ENCODE results near the gene TAF1D.
A peak's percentile ranks its signal among the peaks of the same experiment; 100 is the strongest.
"Not testable (repeated sequence)": the region's sequence is repeated elsewhere in the genome, so short reads cannot be mapped to it uniquely, and the experiment has no call there.

Gene TAF1D

DNA sequence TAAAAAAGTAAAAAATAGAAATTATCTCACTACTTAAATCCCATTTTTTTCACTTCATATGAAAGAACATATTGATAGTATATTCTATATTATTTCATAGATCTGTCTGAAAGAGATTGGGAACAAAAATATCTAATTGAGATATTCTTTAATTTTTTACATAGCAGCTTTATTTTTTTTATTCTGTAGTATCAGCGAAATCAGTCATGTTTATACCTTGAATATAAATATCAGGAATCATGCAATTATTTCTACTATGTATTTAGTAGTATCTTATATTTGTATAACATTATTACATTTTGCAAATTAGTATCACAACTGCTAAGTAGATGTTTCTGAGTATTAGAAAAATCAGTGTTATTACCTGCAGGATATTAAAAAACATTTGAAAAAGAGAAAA lies 20.6 kb upstream of the TAF1D start:
- Mint-ChIP-seq H3K27ac (no peak overlapping the region), H3K4me1 (no peaks in the 10 kb centered on the region), H3K4me3 (no peak overlapping the region), H3K27me3 (no peaks in the 10 kb centered on the region), H3K9me3 (peaks cover 6% of the 10 kb centered on the region), H3K36me3 (peaks cover 37% of the 10 kb centered on the region)
- CTCF ChIA-PET, result no interaction called here
- DNase-seq, result no peak

DNA sequence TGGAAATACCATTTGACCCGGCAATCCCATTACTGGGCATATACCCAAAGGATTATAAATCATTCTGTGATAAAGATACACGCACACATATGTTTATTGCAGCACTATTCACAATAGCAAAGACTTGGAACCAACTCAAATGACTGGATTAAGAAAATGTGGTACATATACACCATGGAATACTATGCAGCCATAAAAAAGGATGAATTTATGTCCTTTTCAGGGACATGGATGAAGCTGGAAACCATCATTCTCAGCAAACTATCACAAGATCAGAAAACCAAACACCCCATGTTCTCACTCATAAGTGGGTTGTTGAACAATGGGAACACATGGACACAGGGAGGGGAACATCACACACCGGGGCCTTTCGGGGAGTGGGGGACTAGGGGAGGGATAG lies 17.8 kb upstream of the TAF1D start:
- H3K27me3 Mint-ChIP-seq, H3K9me3 Mint-ChIP-seq, H3K4me1 Mint-ChIP-seq, CTCF ChIA-PET, H3K4me3 Mint-ChIP-seq, DNase-seq, H3K27ac Mint-ChIP-seq: not testable (repeated sequence)
- H3K36me3 Mint-ChIP-seq, result peaks cover 34% of the 10 kb centered on the region

DNA sequence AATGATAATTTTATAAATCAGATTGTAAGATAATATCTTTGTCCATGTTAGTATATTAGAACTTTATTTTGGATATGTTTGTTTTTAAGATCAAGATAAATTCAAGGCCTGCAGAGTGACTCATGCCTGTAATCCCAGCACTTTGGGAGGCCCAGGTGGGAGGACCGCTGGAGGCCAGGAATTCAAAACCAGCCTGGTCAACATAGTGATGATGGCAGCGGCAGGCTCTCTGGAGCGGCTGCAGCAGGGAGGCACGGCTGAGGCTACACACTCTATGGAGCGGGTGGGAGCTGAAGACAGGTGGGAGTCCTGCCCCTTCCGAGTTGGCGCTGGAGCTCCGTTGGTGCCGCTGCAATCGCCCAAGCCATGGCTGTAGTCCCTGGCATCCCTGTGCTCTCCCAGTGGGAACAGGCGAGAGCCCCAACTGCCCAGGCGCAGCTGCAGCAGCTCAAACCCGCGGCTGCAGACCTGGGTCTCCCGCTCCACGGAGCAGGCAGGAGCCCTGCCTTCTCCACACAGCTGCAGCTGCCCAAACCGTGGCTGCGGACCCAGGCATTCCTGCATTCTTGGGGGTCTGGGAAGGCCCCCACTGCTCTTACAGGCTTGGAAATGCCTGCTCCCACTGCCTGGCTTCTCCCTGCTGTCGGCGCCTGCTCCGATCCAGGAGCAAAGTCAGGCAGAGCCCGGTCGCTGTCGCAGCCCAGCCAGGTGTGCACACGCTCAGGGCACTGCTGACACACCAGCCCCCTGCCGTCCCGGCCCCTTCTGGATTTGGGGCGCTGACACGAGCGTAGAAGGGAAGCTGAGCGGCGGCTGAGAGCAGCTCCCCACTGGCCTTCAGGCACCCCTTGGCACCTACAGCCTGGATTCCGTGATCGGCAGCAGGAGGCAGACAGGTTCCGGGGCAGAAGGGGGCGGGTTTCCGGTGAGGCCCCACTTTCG lies 16.9 kb upstream of the TAF1D start:
- CTCF ChIA-PET, result no interaction called here
- no peaks in the 10 kb centered on the region for H3K9me3 Mint-ChIP-seq
- DNase-seq, result no peak
- no peaks in the 10 kb centered on the region for H3K4me1 Mint-ChIP-seq
- H3K27ac Mint-ChIP-seq, result no peak overlapping the region
- peaks cover 38% of the 10 kb centered on the region for H3K36me3 Mint-ChIP-seq
- no peaks in the 10 kb centered on the region for H3K27me3 Mint-ChIP-seq
- no peak overlapping the region for H3K4me3 Mint-ChIP-seq

DNA sequence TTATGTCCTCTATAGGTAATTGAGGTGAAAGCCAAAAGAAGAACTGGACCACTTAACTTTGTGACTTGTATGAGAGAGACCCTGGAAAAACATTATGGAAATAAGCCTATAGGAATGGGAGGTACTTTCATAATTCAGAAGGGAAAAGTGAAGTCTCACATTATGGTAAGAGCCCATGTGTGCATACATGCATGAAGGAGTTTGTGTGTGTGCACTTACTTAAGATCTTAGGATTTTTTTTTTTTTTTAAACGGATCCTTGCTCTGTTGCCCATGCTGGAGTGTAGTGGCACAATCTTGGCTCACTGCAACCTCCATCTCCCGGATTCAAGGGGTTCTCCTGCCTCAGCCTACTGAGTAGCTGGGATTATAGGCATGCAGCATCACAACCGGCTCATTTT lies 16.0 kb upstream of the TAF1D start:
- H3K36me3 Mint-ChIP-seq, result peaks cover 40% of the 10 kb centered on the region
- CTCF ChIA-PET, result no interaction called here
- no peak overlapping the region for H3K27ac Mint-ChIP-seq
- H3K4me1 Mint-ChIP-seq, result no peaks in the 10 kb centered on the region
- H3K27me3 Mint-ChIP-seq, result no peaks in the 10 kb centered on the region
- no peaks in the 10 kb centered on the region for H3K9me3 Mint-ChIP-seq
- DNase-seq, result no peak
- H3K4me3 Mint-ChIP-seq, result no peak overlapping the region

GRCh38 chr11:93756748-93757147 lies 15.5 kb upstream of the TAF1D start:
- peaks cover 38% of the 10 kb centered on the region for H3K36me3 Mint-ChIP-seq
- no peak overlapping the region for H3K4me3 Mint-ChIP-seq
- CTCF ChIA-PET, result interaction anchor here (0.7 kb wide), 1 partner anchor 204 kb away, joined by 4 read pairs; no protein-coding TSS in a partner anchor
- no peaks in the 10 kb centered on the region for H3K9me3 Mint-ChIP-seq
- DNase-seq, result no peak
- no peaks in the 10 kb centered on the region for H3K27me3 Mint-ChIP-seq
- H3K27ac Mint-ChIP-seq, result no peak overlapping the region
- no peaks in the 10 kb centered on the region for H3K4me1 Mint-ChIP-seq

DNA sequence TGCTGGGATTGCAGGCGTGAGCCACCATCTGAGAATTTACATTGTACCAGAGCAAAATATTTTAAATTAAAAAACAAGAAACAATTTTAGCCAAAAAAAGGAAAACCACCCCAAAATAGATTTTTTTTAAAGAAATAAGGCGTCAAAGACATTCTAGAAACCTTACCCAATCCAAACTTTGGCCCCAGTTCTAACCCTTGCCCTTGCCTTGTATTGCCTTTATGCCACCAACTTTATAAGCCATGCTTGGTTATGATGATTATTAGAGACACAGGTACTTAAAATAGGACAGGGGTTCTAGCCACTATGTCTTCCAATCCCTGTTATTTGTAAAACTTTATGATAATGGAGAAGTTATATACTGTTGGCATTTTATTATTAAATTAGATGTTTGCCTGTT lies 11.9 kb upstream of the TAF1D start:
- CTCF ChIA-PET, result no interaction called here
- Mint-ChIP-seq H3K27ac (no peak overlapping the region), H3K9me3 (no peaks in the 10 kb centered on the region), H3K36me3 (peaks cover 25% of the 10 kb centered on the region), H3K4me3 (no peak overlapping the region), H3K27me3 (no peaks in the 10 kb centered on the region), H3K4me1 (no peaks in the 10 kb centered on the region)
- no peak for DNase-seq

GRCh38 chr11:93751001-93751400 lies 9.7 kb upstream of the TAF1D start:
- Mint-ChIP-seq H3K27ac (no peak overlapping the region), H3K4me1 (no peaks in the 10 kb centered on the region), H3K9me3 (no peaks in the 10 kb centered on the region), H3K4me3 (no peak overlapping the region), H3K27me3 (no peaks in the 10 kb centered on the region), H3K36me3 (peaks cover 18% of the 10 kb centered on the region)
- no peak for DNase-seq
- CTCF ChIA-PET, result interaction anchor here (0.6 kb wide), 1 partner anchor 15 kb away, joined by 3 read pairs; no protein-coding TSS in a partner anchor

GRCh38 chr11:93747122-93747521 lies 5.8 kb upstream of the TAF1D start:
- DNase-seq, result no peak
- Mint-ChIP-seq H3K9me3 (no peaks in the 10 kb centered on the region), H3K4me1 (peaks cover 18% of the 10 kb centered on the region), H3K36me3 (peaks cover 14% of the 10 kb centered on the region), H3K27ac (no peak overlapping the region), H3K27me3 (no peaks in the 10 kb centered on the region), H3K4me3 (no peak overlapping the region)
- CTCF ChIA-PET, result no interaction called here

DNA sequence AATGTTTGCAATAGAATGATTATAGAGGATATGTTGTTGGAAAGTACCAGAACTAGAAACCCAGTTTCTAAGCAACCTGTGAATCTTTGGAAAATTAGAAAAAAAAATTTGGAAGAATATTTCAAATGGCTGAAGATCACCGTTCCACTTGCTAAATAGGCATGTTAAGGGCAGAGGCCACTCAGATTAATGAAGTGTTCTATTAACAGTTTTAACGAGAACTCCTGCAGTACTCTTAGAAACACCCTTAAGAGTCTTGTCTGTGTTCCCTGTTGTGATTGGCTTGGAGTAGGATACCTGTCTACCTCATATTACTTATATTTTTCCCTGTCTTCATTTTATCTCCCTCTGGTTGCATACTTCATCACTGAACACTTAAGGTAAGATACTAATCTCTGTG lies 4.8 kb upstream of the TAF1D start:
- CTCF ChIA-PET, result no interaction called here
- Mint-ChIP-seq H3K4me3 (no peak overlapping the region), H3K4me1 (peaks cover 21% of the 10 kb centered on the region), H3K27me3 (peaks cover 3% of the 10 kb centered on the region), H3K9me3 (no peaks in the 10 kb centered on the region), H3K36me3 (peaks cover 17% of the 10 kb centered on the region), H3K27ac (no peak overlapping the region)
- no peak for DNase-seq

DNA sequence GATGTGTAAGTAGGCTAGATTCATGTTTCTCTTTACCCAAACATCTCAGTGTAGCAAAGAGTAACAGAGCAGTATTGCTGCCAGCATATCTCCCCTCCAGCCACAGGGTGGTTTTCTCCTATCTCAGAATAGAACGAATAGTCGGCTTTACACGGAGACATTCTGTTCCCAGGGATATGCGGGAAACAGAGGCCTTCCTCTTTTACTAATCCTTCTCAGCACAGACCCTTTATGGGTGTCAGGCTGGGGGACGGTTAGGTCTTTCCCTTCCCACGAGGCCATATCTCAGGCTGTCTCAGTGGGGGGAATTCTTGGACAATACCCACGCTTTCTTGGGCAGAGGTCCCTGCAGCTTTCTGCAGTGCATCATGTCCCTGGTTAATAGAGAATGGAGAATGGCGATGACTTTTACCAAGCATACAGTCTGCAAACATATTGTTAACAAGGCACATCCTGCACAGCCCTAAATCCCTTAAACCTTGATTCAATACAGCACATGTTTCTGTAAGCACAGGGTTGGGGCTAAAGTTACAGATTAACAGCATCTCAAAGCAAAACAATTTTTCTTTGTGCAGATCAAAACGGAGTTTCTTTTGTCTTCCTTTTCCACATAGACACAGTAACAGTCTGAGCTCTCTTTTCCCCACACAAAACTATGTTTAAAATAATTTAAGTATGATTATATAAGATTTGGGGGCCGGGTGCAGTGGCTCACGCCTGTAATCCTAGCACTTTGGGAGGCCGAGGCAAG lies 3.9 kb upstream of the TAF1D start:
- peaks cover 24% of the 10 kb centered on the region for H3K4me1 Mint-ChIP-seq
- CTCF ChIA-PET, H3K27ac Mint-ChIP-seq, H3K9me3 Mint-ChIP-seq, H3K27me3 Mint-ChIP-seq, DNase-seq, H3K4me3 Mint-ChIP-seq: not testable (repeated sequence)
- peaks cover 24% of the 10 kb centered on the region for H3K36me3 Mint-ChIP-seq

GRCh38 chr11:93744669-93745004 lies 3.3 kb upstream of the TAF1D start:
- H3K9me3 Mint-ChIP-seq, result no peaks in the 10 kb centered on the region
- peaks cover 29% of the 10 kb centered on the region for H3K36me3 Mint-ChIP-seq
- no peak overlapping the region for H3K27ac Mint-ChIP-seq
- CTCF ChIA-PET, result no interaction called here
- H3K4me3 Mint-ChIP-seq, result no peak overlapping the region
- peaks cover 4% of the 10 kb centered on the region for H3K27me3 Mint-ChIP-seq
- peaks cover 29% of the 10 kb centered on the region for H3K4me1 Mint-ChIP-seq
- DNase-seq, result no peak

DNA sequence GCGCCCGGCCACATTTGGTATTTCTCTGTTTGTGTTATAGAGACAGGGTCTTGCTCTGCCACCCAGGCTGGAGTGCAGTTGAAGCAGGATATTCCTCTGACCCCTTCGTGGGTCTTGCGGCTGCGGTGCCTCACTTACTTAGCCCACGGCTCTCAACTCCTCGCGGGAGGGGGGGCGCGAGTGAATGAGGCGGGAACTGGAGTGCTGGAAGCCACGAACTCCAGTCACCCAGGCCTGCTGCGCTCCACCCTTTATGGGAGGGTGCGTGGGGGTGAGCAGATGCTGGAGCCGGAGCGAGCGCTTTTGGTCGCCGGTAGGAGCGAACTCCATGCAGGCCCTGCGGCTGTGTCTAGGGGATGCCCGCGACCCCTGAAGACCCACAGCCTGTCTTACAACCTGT lies 2.0 kb upstream of the TAF1D start:
- no peaks in the 10 kb centered on the region for H3K9me3 Mint-ChIP-seq
- peaks cover 42% of the 10 kb centered on the region for H3K4me1 Mint-ChIP-seq
- CTCF ChIA-PET, result interaction anchor here (3.4 kb wide), 1 partner anchor 40 kb away, joined by 21 read pairs; the partner anchor contains the start of gene MED17
- H3K4me3 Mint-ChIP-seq, result peak overlapping the region; percentile 99
- peaks cover 42% of the 10 kb centered on the region for H3K36me3 Mint-ChIP-seq
- H3K27me3 Mint-ChIP-seq, result peaks cover 4% of the 10 kb centered on the region
- peak overlapping the region; percentile 67 for H3K27ac Mint-ChIP-seq
- no peak for DNase-seq

DNA sequence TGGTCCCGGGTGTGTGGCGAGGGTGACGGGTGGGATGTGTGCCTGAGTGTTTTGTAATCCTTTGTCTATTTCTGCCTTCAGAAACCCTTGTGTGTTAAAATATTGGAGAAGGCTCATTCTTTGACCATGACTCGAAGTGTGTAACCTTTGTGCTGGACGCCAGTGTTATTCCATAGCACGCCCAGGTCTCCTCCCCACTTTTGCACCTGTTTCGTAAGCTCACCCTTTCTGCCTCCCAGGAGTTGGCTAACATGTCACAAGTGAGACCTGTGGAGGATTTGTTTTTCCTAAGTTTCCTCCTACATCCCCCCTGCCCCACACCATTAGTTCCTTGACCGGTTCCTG lies 559 bp upstream of the TAF1D start:
- H3K4me1 Mint-ChIP-seq, result peaks cover 57% of the 10 kb centered on the region
- CTCF ChIA-PET, result interaction anchor here (0.8 to 3.4 kb wide), 3 partner anchors 9 to 75 kb away, joined by 3 to 21 read pairs (median 3); partner anchors contain the start of gene MED17
- peaks cover 53% of the 10 kb centered on the region for H3K36me3 Mint-ChIP-seq
- peak overlapping the region; percentile 99 for H3K4me3 Mint-ChIP-seq
- no peak for DNase-seq
- H3K27ac Mint-ChIP-seq, result peak overlapping the region; percentile 99
- no peaks in the 10 kb centered on the region for H3K9me3 Mint-ChIP-seq
- peaks cover 4% of the 10 kb centered on the region for H3K27me3 Mint-ChIP-seq

GRCh38 chr11:93740730-93741093 lies 583 bp downstream of the TAF1D start:
- Mint-ChIP-seq H3K27me3 (peaks cover 4% of the 10 kb centered on the region), H3K9me3 (no peaks in the 10 kb centered on the region), H3K36me3 (peaks cover 62% of the 10 kb centered on the region), H3K4me3 (peak overlapping the region; percentile 99), H3K4me1 (peaks cover 67% of the 10 kb centered on the region), H3K27ac (peak overlapping the region; percentile 99)
- CTCF ChIA-PET, result interaction anchor here (1.1 to 3.4 kb wide), 2 partner anchors 8 to 42 kb away, joined by 3 to 21 read pairs; partner anchors contain the start of gene MED17
- peak; percentile 74 for DNase-seq

All from activated naive CD4-positive, alpha-beta T cell treated with anti-CD3 and anti-CD28 coated beads, Interleukin-2, amount 10 ng/mL, durations not matched to agents 7 days and 5 days (primary cell).